Activated effector memory CD4-positive, alpha-beta T cell treated with anti-CD3 and anti-CD28 coated beads, Interleukin-2, amount 50 U/mL, for 16 hours (primary cell): Measurements from ENCODE around the gene ECI2.

Experiments used
- DNase-seq: peaks from one replicate; pipeline ENCODE4 v3.0.0-alpha.2; 2020

ECI2 gene

GRCh38 chr6:4134841-4135664 lies at the start of gene ECI2:
TSS of gene ECI2 (minus strand) at chr6:4135575. CDS start at chr6:4135560, 15 bp downstream.
- peak; percentile 82 for DNase-seq

GRCh38 chr6:4180652-4181255 lies 45.4 kb upstream of the ECI2 start:
- no peak for DNase-seq

GRCh38 chr6:4179960-4180651 lies 44.7 kb upstream of the ECI2 start:
- no peak for DNase-seq

- DNase-seq, result no peak
Measured at GRCh38 chr6:4178737-4179333, 43.5 kb upstream of the ECI2 start.

- no peak for DNase-seq
Measured at GRCh38 chr6:4176907-4177306, 41.5 kb upstream of the ECI2 start.

- no peak for DNase-seq
Measured at GRCh38 chr6:4174042-4174441, 38.7 kb upstream of the ECI2 start.

- DNase-seq, result no peak
Measured at GRCh38 chr6:4172368-4172767, 37.0 kb upstream of the ECI2 start.

- DNase-seq, result no peak
Measured at GRCh38 chr6:4170297-4170696, 34.9 kb upstream of the ECI2 start.

GRCh38 chr6:4169028-4169789 lies 33.8 kb upstream of the ECI2 start:
- DNase-seq, result no peak

- no peak for DNase-seq
Measured at GRCh38 chr6:4167833-4168232, 32.5 kb upstream of the ECI2 start.

GRCh38 chr6:4167123-4167522 lies 31.7 kb upstream of the ECI2 start:
- DNase-seq, result no peak

GRCh38 chr6:4164456-4164855 lies 29.1 kb upstream of the ECI2 start:
- DNase-seq, result no peak

- no peak for DNase-seq
Measured at GRCh38 chr6:4164117-4164442, 28.7 kb upstream of the ECI2 start.

GRCh38 chr6:4163408-4164116 lies 28.2 kb upstream of the ECI2 start:
- no peak for DNase-seq

- no peak for DNase-seq
Measured at GRCh38 chr6:4162370-4162769, 27.0 kb upstream of the ECI2 start.

GRCh38 chr6:4159491-4159890 lies 24.1 kb upstream of the ECI2 start:
- DNase-seq, result no peak

- DNase-seq, result no peak
Measured at GRCh38 chr6:4157506-4157905, 22.1 kb upstream of the ECI2 start.

- DNase-seq, result peak; percentile 88
Measured at GRCh38 chr6:4155848-4156466, 20.6 kb upstream of the ECI2 start.

- no peak for DNase-seq
Measured at GRCh38 chr6:4153514-4153985, 18.2 kb upstream of the ECI2 start.

- no peak for DNase-seq
Measured at GRCh38 chr6:4145083-4145482, 9.7 kb upstream of the ECI2 start.

GRCh38 chr6:4139272-4139671 lies 3.9 kb upstream of the ECI2 start:
- DNase-seq, result no peak

GRCh38 chr6:4138186-4138585 lies 2.8 kb upstream of the ECI2 start:
- DNase-seq, result no peak
